Stimulated activated CD8-positive, alpha-beta memory T cell treated with anti-CD3 and anti-CD28 coated beads, Interleukin-4, amount 100 ng/mL, for 4 hours (primary cell): Measurements from ENCODE around the gene KRT75.

Experiments used
- DNase-seq, 2 donors: peaks; one replicate each; pipeline ENCODE4 v3.0.0-alpha.2; 2020; ENCODE audit warnings: low read depth in 2 of 2, low spot score in 1 of 2

Gene KRT75

GRCh38 chr12:52440821-52441319, 6.7 kb upstream of the KRT75 start:
- no peak for DNase-seq

DNA sequence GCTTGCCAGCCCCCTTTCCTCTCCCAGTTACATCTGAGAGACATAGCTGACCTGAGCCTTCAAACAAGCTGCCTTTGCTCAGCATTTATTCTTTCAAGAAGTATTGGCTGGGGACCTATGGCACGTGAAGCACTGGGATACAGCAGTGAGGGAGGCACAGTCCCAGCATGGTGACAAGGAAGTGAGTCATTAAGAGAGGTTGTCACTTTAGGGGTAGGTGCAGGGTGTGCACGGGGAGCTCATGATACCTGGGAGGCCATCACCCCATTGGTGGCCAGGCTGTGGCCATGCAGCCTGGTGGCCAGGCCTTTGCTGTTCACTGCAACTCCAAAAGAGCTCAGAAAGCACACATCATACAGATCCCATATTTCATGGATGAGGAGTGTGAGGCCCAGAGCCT, 5.7 kb upstream of the KRT75 start:
- DNase-seq: no peak

DNA sequence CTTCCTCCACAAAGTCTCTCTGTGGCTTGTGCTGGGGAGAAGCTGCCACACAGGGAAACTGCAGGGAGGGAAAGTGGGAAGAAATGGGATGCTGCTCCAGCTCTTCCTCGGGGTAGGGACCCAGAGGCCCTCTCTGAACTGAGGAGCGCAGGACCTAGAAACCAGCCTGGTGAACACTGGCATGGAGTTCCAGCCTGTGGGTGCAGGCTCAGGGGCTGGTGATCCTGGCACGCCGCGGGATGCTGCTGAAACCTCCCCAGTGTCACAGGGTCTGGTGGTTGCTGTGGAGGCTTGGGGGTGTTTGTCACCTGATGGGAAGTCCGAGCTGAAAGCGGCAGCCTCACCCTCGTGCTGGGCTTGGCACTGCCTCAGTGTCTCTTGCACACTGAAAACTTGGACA, 5.2 kb upstream of the KRT75 start:
- DNase-seq: no peak

GRCh38 chr12:52438305-52439301, 4.4 kb upstream of the KRT75 start:
- DNase-seq: no peak

DNA sequence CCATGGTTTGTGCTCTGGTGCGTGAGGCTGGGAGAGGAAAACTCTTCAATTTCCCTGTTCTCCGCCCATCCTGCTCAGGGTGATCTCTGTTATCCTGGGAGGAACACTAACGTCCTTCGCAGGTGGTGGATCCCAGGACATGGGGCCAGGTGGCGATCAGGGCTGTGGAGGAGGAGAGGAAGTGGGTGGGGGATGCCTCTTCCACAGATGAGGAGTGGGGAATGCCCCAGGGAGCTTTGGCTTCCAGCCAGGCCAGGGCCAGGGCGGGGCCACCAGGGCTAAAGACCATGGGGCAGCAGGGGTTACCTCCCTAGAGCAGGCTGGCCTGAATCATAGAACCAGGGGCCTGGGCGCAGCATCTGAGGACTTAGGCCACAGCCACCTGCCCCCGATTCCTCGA, 3.3 kb upstream of the KRT75 start:
- no peak for DNase-seq

DNA sequence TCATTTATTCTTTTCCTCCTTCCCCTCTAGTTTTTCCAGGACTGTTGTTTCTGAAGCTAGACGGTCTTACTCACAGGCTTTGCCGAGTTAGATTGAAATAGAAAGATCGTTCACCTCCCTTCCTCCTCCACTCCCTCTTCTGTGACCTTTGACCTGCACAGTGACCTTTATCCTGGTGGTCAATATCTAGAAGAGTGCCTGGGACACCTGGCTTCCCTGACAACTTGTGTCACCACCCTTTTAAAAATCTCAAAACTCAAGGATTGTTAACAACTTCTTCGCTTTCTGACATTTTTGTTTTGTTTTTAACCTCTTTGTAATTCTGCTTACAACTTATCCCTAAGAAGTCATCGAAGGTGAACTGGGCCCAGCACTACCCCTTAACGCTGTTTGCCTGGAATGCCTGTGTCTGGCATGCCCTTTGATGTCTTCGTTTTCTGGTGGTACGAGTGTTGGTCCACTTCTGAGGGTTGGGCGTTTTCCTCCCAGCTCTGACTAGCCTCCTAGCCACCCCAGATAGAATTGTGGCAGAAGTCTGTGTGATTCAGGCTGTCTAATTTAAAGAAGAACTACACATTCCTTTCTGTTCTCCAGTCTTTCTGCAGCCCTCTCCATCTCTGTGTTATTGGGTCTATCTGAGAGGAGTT, 2.8 kb upstream of the KRT75 start:
- DNase-seq: no peak

- DNase-seq: no peak
These were observed 2.0 kb upstream of the KRT75 start for GRCh38 chr12:52436000-52436827.

GRCh38 chr12:52435659-52435999, 1.5 kb upstream of the KRT75 start:
- DNase-seq: no peak

- DNase-seq: no peak
These were observed 774 bp upstream of the KRT75 start for GRCh38 chr12:52434760-52435530.

DNA sequence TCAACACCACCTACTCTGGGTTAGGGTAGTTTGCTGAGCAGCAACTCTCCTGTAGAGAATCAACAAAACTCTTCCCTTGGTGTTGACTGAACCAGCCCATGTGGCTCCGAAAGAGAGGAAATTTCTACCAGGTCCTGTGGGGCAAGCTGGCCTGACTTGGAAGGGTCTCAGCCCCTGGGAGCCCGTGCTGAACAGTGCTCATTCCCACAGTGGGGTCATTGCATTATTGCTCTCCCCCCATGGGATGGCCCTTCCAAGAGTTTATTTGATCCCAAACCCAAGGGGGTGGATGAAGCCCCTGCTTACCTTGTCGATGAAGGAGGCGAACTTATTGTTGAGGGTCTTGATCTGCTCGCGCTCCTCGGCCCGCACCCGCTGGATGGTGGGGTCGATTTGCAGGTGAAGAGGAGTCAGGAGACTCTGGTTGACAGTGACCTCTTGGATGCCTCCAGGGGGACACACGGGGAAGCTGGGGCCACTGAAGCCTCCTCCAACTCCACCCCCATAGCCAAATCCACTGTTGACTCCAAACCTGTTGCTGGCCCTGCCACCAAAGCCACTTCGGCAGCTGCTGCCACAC, 580 bp downstream of the KRT75 start:
- DNase-seq: no peak

DNA sequence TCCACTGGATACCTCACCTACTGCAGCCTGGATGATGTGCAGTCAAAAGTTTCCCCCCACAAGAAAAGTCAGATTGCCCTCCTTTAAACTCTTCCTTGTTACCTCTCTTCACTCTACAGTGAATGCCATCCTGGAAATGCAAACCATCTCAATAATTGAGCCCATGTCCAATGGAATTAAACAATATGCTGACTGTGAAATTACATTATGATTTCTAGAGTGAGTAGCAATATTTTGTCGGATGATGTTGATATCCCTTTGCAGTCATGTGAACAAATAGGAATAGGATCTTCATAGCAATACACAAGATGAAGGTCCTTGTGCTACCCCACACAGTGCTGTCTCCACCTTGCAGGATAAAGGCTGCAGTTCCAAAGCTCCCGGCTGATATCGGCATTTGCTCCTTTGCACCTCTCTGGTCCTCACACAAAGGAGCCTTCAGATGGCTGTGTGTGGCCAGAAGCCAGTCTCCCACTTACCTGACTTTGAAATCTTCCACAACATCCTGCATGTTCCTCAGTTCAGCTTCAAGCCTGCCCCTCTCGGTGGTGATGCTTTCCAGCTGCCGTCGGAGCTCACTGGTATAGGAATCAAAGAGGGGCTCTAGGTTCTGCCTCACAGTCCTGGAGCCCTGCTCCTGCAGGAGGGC, 1.5 kb downstream of the KRT75 start:
- DNase-seq: no peak

DNA sequence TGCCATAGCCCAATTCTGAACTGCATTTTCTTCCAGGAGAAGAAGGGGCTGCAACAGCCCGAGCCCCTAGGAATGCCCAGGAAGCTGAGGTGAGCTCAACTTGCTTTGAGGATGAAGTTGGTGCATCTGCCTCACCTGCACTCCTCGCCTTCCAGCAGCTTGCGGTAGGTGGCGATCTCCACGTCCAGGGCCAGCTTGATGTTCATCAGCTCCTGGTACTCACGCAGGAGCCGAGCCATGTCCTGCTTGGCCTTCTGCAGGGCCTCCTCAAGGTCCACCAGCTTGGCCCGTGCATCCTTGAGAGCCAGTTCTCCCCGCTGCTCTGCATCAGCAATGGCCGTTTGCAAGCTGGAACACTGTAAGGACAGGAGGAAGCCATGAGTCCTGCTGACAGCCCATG, 6.0 kb downstream of the KRT75 start:
- no peak for DNase-seq

DNA sequence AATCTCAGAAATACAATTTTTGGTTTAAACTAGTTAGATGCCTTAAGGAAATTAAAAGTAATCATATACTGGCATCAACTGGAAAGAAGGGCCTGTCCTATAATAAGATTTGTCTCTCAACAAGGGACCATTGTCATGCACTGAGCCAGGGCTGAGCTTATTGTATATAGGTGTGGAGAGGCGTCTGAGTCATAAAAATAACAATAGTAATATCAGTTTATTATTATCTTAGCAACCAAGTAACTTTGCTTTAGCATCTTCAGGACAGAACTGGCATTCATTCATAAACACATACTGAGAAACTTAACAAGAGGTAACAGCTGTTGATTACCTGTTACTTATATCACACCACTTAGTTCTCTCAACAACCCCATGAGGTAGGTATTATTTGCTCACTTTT, 7.1 kb downstream of the KRT75 start:
- no peak for DNase-seq

DNA sequence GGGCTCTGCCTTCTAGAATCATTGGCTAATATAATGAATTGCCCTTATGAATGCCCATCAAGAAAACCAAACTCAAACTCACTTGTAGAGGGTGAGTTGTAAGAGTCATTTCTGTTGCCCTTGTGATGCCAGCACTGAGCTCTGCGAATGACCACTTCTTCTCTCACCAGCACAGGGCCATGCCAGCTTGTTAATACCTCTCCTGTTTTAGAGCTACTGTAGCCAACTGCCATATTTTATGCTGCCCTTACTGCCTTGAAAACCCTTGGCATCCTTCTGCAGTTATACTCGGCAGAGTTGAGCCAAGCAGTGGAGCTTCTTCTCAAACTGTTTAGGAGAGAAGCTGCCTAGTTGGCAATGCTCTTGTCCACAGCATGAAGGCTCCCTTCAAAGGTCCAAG, 8.1 kb downstream of the KRT75 start:
- DNase-seq: no peak

DNA sequence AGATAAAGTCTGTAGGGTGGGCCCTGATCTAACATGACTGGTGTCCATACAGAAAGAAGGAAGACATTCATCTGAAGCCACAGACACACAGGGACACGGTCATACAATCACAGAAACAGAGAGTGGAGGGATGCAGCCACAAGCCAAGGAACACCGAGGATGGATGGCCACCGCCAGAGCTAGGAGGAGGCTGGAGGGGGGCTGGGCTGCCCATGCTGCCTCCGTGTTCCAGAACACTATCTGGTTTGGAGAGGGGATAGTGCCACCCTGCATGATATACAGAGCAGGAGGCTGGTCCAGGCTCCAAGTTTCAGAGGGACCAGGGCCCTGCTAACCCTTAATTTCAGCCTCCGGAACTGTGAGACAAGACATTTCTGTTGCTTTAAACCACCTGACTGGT, 8.7 kb downstream of the KRT75 start:
- no peak for DNase-seq

GRCh38 chr12:52423661-52424500, 10.3 kb downstream of the KRT75 start:
- DNase-seq: no peak

DNA sequence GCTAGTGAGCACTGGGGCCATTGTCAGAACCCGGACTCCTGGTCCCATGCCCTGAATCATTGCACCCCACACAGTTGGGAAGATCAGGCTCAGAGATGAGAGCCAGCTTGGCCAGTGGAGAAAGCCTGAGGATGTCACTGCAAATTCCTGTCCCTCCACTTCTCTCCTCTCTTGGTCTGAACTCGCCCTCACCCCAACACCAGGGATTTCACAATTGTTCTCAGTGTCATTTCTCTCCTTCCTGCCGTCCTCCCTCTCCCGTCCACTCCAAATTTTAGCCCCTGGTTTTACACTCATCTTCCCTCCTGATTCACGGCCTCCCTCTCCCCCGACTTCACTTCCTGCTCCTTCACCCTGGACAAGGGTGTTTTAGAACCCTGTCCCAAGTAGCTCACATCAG, 11.1 kb downstream of the KRT75 start:
- no peak for DNase-seq

- DNase-seq: no peak
These were observed 14.5 kb downstream of the KRT75 start for GRCh38 chr12:52419656-52420055.

DNA sequence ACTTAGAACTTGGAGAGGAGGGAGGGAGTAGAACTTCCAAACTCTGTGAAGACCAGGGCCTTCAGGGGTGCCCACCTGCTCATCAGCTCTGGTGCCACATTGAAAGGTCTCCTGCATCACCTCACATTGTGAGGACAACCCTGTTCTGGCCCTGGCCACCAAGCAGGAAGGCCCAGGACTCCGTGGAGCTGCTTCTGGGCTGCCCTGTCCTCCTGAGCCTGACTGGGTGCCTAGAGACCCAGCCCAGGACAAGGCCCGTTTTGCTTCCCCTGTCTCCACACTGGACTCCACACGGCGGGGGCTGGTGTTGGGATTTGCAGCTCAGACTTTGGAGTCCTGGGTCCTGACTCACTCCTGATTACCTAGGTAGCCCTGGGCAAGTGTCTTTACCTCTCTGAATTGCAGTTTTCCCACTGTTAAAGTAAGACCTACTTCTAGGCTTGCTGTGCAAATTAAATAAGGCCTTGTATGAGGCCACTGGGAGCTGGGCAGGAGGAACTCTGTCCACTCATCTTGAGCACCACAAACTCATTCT, 15.5 kb downstream of the KRT75 start:
- no peak for DNase-seq
